Measurements from ENCODE around the gene HLCS. TPM values are rescaled to one million over a fixed set of nuclear protein-coding genes. Genes with fewer than 3 reads are reported as not detected.

Gene HLCS
- total RNA-seq, 1 donor from 2014 or later = 15.5 TPM

- DNase-seq (ENCODE audit: low spot score) = no peak
Measured at GRCh38 chr21:36813052-36813451, 153.4 kb downstream of the HLCS start.

GRCh38 chr21:36811762-36812161 lies 154.7 kb downstream of the HLCS start:
- no peak for DNase-seq (ENCODE audit: low spot score)

- no peak for DNase-seq (ENCODE audit: low spot score)
Measured at GRCh38 chr21:36810443-36810842, 156.0 kb downstream of the HLCS start.

- no peak for DNase-seq (ENCODE audit: low spot score)
Measured at GRCh38 chr21:36807422-36807928, 159.0 kb downstream of the HLCS start.

GRCh38 chr21:36806103-36806502 lies 160.4 kb downstream of the HLCS start:
- DNase-seq (ENCODE audit: low spot score) = no peak

GRCh38 chr21:36804874-36805611 lies 161.4 kb downstream of the HLCS start:
- no peak for DNase-seq (ENCODE audit: low spot score)

GRCh38 chr21:36803816-36804439 lies 162.5 kb downstream of the HLCS start:
- no peak for DNase-seq (ENCODE audit: low spot score)

GRCh38 chr21:36803051-36803645 lies 163.3 kb downstream of the HLCS start:
- DNase-seq (ENCODE audit: low spot score) = no peak

- no peak for DNase-seq (ENCODE audit: low spot score)
Measured at GRCh38 chr21:36800734-36801133, 165.7 kb downstream of the HLCS start.

- no peak for DNase-seq (ENCODE audit: low spot score)
Measured at GRCh38 chr21:36799869-36800268, 166.6 kb downstream of the HLCS start.

- DNase-seq (ENCODE audit: low spot score) = no peak
Measured at GRCh38 chr21:36798491-36798890, 168.0 kb downstream of the HLCS start.

GRCh38 chr21:36796070-36796469 lies 170.4 kb downstream of the HLCS start:
- DNase-seq (ENCODE audit: low spot score) = no peak

- no peak for DNase-seq (ENCODE audit: low spot score)
Measured at GRCh38 chr21:36792505-36792967, 173.9 kb downstream of the HLCS start.

- no peak for DNase-seq (ENCODE audit: low spot score)
Measured at GRCh38 chr21:36791695-36792470, 174.6 kb downstream of the HLCS start.

GRCh38 chr21:36791180-36791579 lies 175.3 kb downstream of the HLCS start:
- DNase-seq (ENCODE audit: low spot score) = no peak

- no peak for DNase-seq (ENCODE audit: low spot score)
Measured at GRCh38 chr21:36790616-36791015, 175.9 kb downstream of the HLCS start.

GRCh38 chr21:36788120-36788638 lies 178.3 kb downstream of the HLCS start:
- no peak for DNase-seq (ENCODE audit: low spot score)

- no peak for DNase-seq (ENCODE audit: low spot score)
Measured at GRCh38 chr21:36786186-36786585, 180.3 kb downstream of the HLCS start.

- no peak for DNase-seq (ENCODE audit: low spot score)
Measured at GRCh38 chr21:36785615-36786014, 180.9 kb downstream of the HLCS start.

- no peak for DNase-seq (ENCODE audit: low spot score)
Measured at GRCh38 chr21:36784947-36785346, 181.5 kb downstream of the HLCS start.

- no peak for DNase-seq (ENCODE audit: low spot score)
Measured at GRCh38 chr21:36783612-36784374, 182.7 kb downstream of the HLCS start.
